Liver (tissue), 9 donors: ENCODE measurements around the gene DIS3L2. TPM values are rescaled to one million over a fixed set of nuclear protein-coding genes. Genes with fewer than 3 reads are reported as not detected.

Source experiments
- DNase-seq: peaks from one replicate; pipeline ENCODE4 v3.0.0-alpha.2; 2017; ENCODE audit warnings: low spot score
- H3K27ac ChIP-seq, 2 donors: one replicate each; pipeline ENCODE4 v1.7.0; 2013; ENCODE audit warnings: inconsistent platforms in 2 of 2, low read length in 2 of 2, control low read depth in 1 of 2, low read depth in 1 of 2, mild to moderate bottlenecking in 1 of 2
- H3K27me3 ChIP-seq, 4 donors: one replicate each; pipeline versions ENCODE4 v1.6.1 to v1.7.0; 2013; ENCODE audit warnings: low read length in 3 of 4, inconsistent platforms in 1 of 4, mild to moderate bottlenecking in 1 of 4, moderate library complexity in 1 of 4; ENCODE audit not compliant: control insufficient read depth in 4 of 4, insufficient read depth in 4 of 4
- H3K36me3 ChIP-seq, 4 donors: one replicate each; pipeline versions ENCODE4 v1.6.1 to v1.7.0; 2013; ENCODE audit warnings: low read length in 3 of 4, mild to moderate bottlenecking in 3 of 4, low read depth in 1 of 4, moderate library complexity in 1 of 4; ENCODE audit not compliant: control insufficient read depth in 4 of 4, insufficient read depth in 3 of 4
- H3K4me1 ChIP-seq, 4 donors: one replicate each; pipeline versions ENCODE4 v1.6.1 to v1.7.0; 2013; ENCODE audit warnings: low read length in 3 of 4, mild to moderate bottlenecking in 3 of 4, moderate library complexity in 1 of 4; ENCODE audit not compliant: control insufficient read depth in 4 of 4, insufficient read depth in 4 of 4
- H3K4me3 ChIP-seq, 3 donors: one replicate each; pipeline versions ENCODE4 v1.6.1 to v1.7.0; 2013; ENCODE audit warnings: low read length in 3 of 3, control low read depth in 1 of 3, low read depth in 1 of 3, mild to moderate bottlenecking in 1 of 3
- H3K9ac ChIP-seq, 2 donors: one replicate each; pipeline ENCODE4 v1.7.0; 2013; ENCODE audit warnings: low read length in 2 of 2, mild to moderate bottlenecking in 2 of 2, moderate library complexity in 2 of 2, control low read depth in 1 of 2, low read depth in 1 of 2
- H3K9me3 ChIP-seq, 4 donors: one replicate each; pipeline versions ENCODE4 v1.6.1 to v1.7.0; 2013; ENCODE audit warnings: low read length in 3 of 4; ENCODE audit not compliant: control insufficient read depth in 4 of 4
- ATF3 ChIP-seq: IDR thresholded peaks from 2 replicates; pipeline ENCODE4 v1.6.1; 2016; ENCODE audit warnings: antibody characterized with exemption
- CTCF ChIP-seq: fragments of 150-350 bp; IDR thresholded peaks from 2 replicates; pipeline ENCODE4 v1.5.1; 2017; ENCODE audit warnings: improper control_type of control experiment, low read depth, low read length; ENCODE audit not compliant: missing input control
- EGR1 ChIP-seq, 2 donors: IDR thresholded peaks; 2 replicates each; pipeline ENCODE4 v1.6.1; 2016 to 2018; ENCODE audit warnings: antibody characterized with exemption in 2 of 2, low read depth in 2 of 2
- FOXA2 ChIP-seq: IDR thresholded peaks from 2 replicates; pipeline ENCODE4 v1.6.1; 2016; ENCODE audit warnings: antibody characterized with exemption
- GABPA ChIP-seq, 2 donors: IDR thresholded peaks in 1 of 2; conservative IDR thresholded peaks in 1 of 2; 2 replicates each; pipeline ENCODE4 v1.6.1; 2016; ENCODE audit warnings: antibody characterized with exemption in 2 of 2, mild to moderate bottlenecking in 1 of 2, moderate library complexity in 1 of 2
- HNF4A ChIP-seq, 2 donors: conservative IDR thresholded peaks; 2 replicates each; pipeline ENCODE4 v1.6.1; 2016; ENCODE audit warnings: antibody characterized with exemption in 2 of 2, mild to moderate bottlenecking in 2 of 2
- HNF4G ChIP-seq: IDR thresholded peaks from 2 replicates; pipeline ENCODE4 v1.6.1; 2016; ENCODE audit warnings: antibody characterized with exemption
- JUND ChIP-seq, 2 donors: IDR thresholded peaks; 2 replicates each; pipeline ENCODE4 v1.6.1; 2016; ENCODE audit warnings: antibody characterized with exemption in 2 of 2
- MAX ChIP-seq: IDR thresholded peaks from 2 replicates; pipeline ENCODE4 v1.6.1; 2016; ENCODE audit warnings: antibody characterized with exemption
- NR2F2 ChIP-seq: IDR thresholded peaks from 2 replicates; pipeline ENCODE4 v1.6.1; 2016; ENCODE audit warnings: antibody characterized with exemption
- RAD21 ChIP-seq, 2 donors: IDR thresholded peaks; 2 replicates each; pipeline ENCODE4 v1.6.1; 2016; ENCODE audit warnings: antibody characterized with exemption in 2 of 2, mild to moderate bottlenecking in 2 of 2
- REST ChIP-seq: IDR thresholded peaks from 2 replicates; pipeline ENCODE4 v1.6.1; 2016; ENCODE audit warnings: antibody characterized with exemption, mild to moderate bottlenecking
- RXRA ChIP-seq, 2 donors: IDR thresholded peaks; 2 replicates each; pipeline ENCODE4 v1.6.1; 2017 to 2018; ENCODE audit warnings: antibody characterized with exemption in 2 of 2, mild to moderate bottlenecking in 1 of 2
- SP1 ChIP-seq: IDR thresholded peaks from 2 replicates; pipeline ENCODE4 v1.6.1; 2018; ENCODE audit warnings: antibody characterized with exemption, mild to moderate bottlenecking
- TAF1 ChIP-seq: conservative IDR thresholded peaks from 2 replicates; pipeline ENCODE4 v1.6.1; 2016; ENCODE audit warnings: antibody characterized with exemption, mild to moderate bottlenecking
- YY1 ChIP-seq: IDR thresholded peaks from 2 replicates; pipeline ENCODE4 v1.6.1; 2016; ENCODE audit warnings: antibody characterized with exemption, mild to moderate bottlenecking
- WGBS: extraction: QIAGEN DNeasy Blood & Tissue Kit; methylation state at CpG from one replicate; pipeline ENCODE4 v1.1.7; 2013; 5-methylcytosine and 5-hydroxymethylcytosine counted together
- polyA plus RNA-seq, 2 donors: library from polyadenylated mRNA; stranded (reverse) in 1 of 2; unstranded in 1 of 2; fragments of 200-250 nt in 1 of 2; fragments of >200 nt in 1 of 2; fragmentation: Nextera tagmentation in 1 of 2; extraction: Ambion mirVana in 1 of 2; gene quantifications; one replicate each; pipeline versions ENCODE4 v1.2.1 to v1.2.3, GENCODE V29; 2013 to 2015
- total RNA-seq, 2 donors: library from RNA; depleted of rRNA; stranded (reverse); fragments of >200 nt; gene quantifications; one replicate each; pipeline ENCODE4 v1.2.3, GENCODE V29; 2014
- TF ChIP-seq, protein P1 (sequence below): IDR thresholded peaks from 2 replicates; pipeline ENCODE4 v1.6.1; 2016; ENCODE audit warnings: antibody characterized with exemption
- donor health status: healthy.
- donor health status: healthy.
- donor health status: healthy.
- donor health status: healthy.
- donor health status: healthy.

The DIS3L2 gene
- total and polyA plus RNA-seq, 4 donors: 5.7 to 21.5 (median 8.8) TPM

DNA sequence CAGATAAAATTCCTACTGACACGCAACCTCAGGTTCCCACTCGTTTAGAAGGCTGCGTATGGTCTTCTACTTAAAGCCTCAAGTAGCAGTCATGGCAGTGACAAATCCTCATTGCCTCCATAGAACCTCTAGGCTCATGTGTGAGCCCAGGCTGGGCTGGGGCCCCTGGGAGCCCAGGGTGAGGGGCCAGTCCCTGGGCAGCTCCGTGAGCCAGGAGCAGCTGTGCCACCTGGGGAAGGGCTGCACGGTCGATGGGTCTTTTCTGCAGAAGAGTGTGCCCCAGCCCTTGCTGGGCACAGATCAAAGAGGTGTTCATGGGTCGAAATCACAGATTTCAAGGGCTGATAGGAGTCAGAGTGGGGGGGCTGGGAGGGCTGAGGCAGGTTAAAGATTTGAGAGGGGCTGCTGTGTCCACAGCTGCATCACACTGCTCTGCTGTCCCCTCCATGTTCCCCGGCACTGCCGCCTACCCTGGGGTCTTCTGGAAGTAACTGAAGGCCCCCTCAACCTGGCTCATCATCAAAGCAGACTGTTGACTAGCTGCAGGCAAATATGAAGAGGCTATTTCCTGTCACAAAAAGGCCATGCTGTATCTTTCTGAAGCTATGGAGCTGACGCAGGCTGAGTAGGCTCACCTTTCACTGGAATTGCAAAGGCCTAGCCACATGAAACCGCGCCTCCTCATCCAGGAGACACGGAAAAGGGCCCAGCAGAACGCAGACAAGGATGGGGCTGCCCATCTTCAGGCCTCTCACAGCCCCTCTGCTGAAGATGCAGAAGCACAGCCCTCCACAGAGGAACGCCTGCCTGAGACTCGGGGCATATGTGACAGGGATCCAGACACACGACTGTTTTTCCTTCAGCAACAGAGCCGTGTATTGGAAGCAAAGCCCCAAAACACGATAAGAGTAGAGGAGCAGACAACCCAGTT lies 381.4 kb downstream of the DIS3L2 start (continued):
- TF ChIP-seq REST (no peak), RXRA (IDR thresholded peaks at IDR 0.05) (no peak)

DNA sequence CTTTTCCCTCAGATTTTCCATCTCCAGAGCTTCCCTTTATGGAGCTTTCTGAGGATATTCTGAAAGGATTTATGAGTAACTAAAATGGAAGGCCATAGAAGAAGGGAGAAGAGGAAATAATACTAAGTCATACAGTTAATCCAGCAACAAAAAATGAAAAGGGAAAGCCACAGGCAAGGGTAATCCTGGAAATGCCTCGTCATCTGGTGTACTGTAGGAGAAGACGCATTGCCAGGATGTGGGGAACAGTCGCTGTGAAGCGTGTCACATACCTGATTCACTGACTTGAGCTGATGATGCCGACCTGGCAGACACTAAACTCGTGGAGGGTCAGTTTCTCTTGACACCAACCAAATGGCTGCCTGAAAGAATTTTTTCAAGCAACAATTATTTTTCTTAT lies 382.3 kb downstream of the DIS3L2 start:
- WGBS: 75% methylated on average over 6 of the region's 6 CpGs

GRCh38 chr2:232345251-232345650 lies 383.7 kb downstream of the DIS3L2 start:
- peaks cover 0 to 8% (median 2%) of the 10 kb centered on the region in 4 donors for H3K27me3 ChIP-seq
- H3K4me3 ChIP-seq: no peak overlapping the region
- H3K27ac ChIP-seq: no peak overlapping the region
- no peaks in the 10 kb centered on the region for H3K9me3 ChIP-seq
- H3K9ac ChIP-seq: no peak overlapping the region
- H3K4me1 ChIP-seq: no peaks in the 10 kb centered on the region
- WGBS: 91% methylated on average over 8 of the region's 8 CpGs
- TF ChIP-seq GABPA (IDR thresholded peaks at IDR 0.05 in 1 of 2, conservative IDR thresholded peaks at IDR 0.05 in 1 of 2) (no peak), RXRA (IDR thresholded peaks at IDR 0.05) (no peak), MAX (no peak), REST (no peak), SP1 (no peak), HNF4A (conservative IDR thresholded peaks at IDR 0.05) (no peak), CTCF (no peak), JUND (IDR thresholded peaks at IDR 0.05) (no peak), FOXA2 (no peak), ATF3 (no peak), EGR1 (IDR thresholded peaks at IDR 0.05; ENCODE audit: low read depth in 2 of 2) (no peak), TAF1 (no peak), HNF4G (no peak), NR2F2 (no peak)
- TF ChIP-seq, protein P1, sequence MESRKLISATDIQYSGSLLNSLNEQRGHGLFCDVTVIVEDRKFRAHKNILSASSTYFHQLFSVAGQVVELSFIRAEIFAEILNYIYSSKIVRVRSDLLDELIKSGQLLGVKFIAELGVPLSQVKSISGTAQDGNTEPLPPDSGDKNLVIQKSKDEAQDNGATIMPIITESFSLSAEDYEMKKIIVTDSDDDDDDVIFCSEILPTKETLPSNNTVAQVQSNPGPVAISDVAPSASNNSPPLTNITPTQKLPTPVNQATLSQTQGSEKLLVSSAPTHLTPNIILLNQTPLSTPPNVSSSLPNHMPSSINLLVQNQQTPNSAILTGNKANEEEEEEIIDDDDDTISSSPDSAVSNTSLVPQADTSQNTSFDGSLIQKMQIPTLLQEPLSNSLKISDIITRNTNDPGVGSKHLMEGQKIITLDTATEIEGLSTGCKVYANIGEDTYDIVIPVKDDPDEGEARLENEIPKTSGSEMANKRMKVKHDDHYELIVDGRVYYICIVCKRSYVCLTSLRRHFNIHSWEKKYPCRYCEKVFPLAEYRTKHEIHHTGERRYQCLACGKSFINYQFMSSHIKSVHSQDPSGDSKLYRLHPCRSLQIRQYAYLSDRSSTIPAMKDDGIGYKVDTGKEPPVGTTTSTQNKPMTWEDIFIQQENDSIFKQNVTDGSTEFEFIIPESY: no peak
- DNase-seq: no peak
- no peaks in the 10 kb centered on the region for H3K36me3 ChIP-seq

More for the DNA sequence above, 382.3 kb downstream of the DIS3L2 start:
- Histone ChIP-seq H3K9ac (no peak overlapping the region), H3K4me1 (no peaks in the 10 kb centered on the region), H3K27me3 (no peaks in the 10 kb centered on the region), H3K36me3 (no peaks in the 10 kb centered on the region), H3K27ac (no peak overlapping the region), H3K4me3 (no peak overlapping the region), H3K9me3 (no peaks in the 10 kb centered on the region)
- no peak for TF ChIP-seq SP1
- no peak for TF ChIP-seq YY1
- TF ChIP-seq TAF1: no peak
- no peak for TF ChIP-seq NR2F2
- no peak for TF ChIP-seq HNF4A (conservative IDR thresholded peaks at IDR 0.05)
- TF ChIP-seq RAD21 (IDR thresholded peaks at IDR 0.05): no peak
- TF ChIP-seq FOXA2: no peak
- no peak for DNase-seq
